BJ (cell line): ENCODE data around the gene CCL5. TPM values are rescaled to one million over a fixed set of nuclear protein-coding genes. Genes with fewer than 3 reads are reported as not detected.

Source experiments
- CTCF ChIA-PET: fragments of 350-600 bp; formaldehyde crosslinking; extraction: SDS; loops from one replicate; lab custom pipeline; 2021; ENCODE audit warnings: antibody characterized with exemption, inconsistent platforms; lab: Yijun Ruan, JAX
- POLR2A ChIA-PET: fragments of 300-600 bp; sonication (Branson Sonifier 250); formaldehyde crosslinking; extraction: SDS; loops from one replicate; lab custom pipeline; 2021; ENCODE audit warnings: antibody characterized with exemption; lab: Charles Lee
- DNase-seq: peaks from one replicate; pipeline ENCODE4 v3.0.0-alpha.2; 2011; ENCODE audit warnings: low read depth
- H3K27me3 ChIP-seq: 2 replicates; pipeline ENCODE4 v1.6.0; 2011; ENCODE audit warnings: low read length; ENCODE audit not compliant: control insufficient read depth, insufficient read depth
- H3K36me3 ChIP-seq: 2 replicates; pipeline ENCODE4 v1.5.1; 2011; ENCODE audit warnings: low read length; ENCODE audit not compliant: control insufficient read depth, insufficient read depth
- H3K4me3 ChIP-seq: 2 replicates; pipeline ENCODE4 v1.5.1; 2011; ENCODE audit warnings: low read depth, mild to moderate bottlenecking, control low read depth, low read length
- CTCF ChIP-seq: IDR thresholded peaks from 2 replicates; pipeline ENCODE4 v1.5.1; 2011; ENCODE audit warnings: low read depth, mild to moderate bottlenecking, control low read depth, inconsistent platforms, low read length, moderate library complexity; ENCODE audit not compliant: insufficient read depth
- polyA plus RNA-seq: library from polyadenylated mRNA; depleted of rRNA; stranded (reverse); fragments of >200 nt; gene quantifications from 2 replicates; pipeline ENCODE4 v1.2.3, GENCODE V29; 2011

CCL5 gene
- polyA plus RNA-seq, 1 experiment: 0.16 TPM

DNA sequence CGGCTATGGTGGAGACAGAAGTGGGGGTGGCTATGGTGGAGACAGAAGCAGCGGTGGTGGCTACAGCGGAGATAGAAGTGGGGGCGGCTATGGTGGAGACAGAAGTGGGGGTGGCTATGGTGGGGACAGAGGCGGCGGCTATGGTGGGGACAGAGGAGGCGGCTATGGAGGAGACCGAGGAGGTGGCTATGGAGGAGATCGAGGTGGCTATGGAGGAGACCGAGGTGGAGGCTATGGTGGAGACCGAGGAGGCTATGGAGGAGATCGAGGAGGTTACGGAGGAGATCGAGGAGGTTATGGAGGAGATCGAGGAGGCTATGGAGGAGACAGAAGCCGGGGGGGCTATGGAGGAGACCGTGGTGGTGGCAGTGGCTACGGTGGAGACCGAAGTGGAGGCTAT is 35.6 kb downstream of the CCL5 start:
- TF ChIP-seq CTCF: no peak
- Histone ChIP-seq H3K36me3 (peaks cover 22% of the 10 kb centered on the region), H3K27me3 (no peaks in the 10 kb centered on the region), H3K4me3 (no peak overlapping the region)
- DNase-seq: no peak
- CTCF ChIA-PET: no interaction called here
- POLR2A ChIA-PET: no interaction called here

GRCh38 chr17:35843698-35844097 is 36.5 kb downstream of the CCL5 start:
- H3K4me3 ChIP-seq: no peak overlapping the region
- ChIA-PET CTCF (no interaction called here), POLR2A (no interaction called here)
- peaks cover 22% of the 10 kb centered on the region for H3K36me3 ChIP-seq
- H3K27me3 ChIP-seq: no peaks in the 10 kb centered on the region
- DNase-seq: no peak
- no peak for TF ChIP-seq CTCF

DNA sequence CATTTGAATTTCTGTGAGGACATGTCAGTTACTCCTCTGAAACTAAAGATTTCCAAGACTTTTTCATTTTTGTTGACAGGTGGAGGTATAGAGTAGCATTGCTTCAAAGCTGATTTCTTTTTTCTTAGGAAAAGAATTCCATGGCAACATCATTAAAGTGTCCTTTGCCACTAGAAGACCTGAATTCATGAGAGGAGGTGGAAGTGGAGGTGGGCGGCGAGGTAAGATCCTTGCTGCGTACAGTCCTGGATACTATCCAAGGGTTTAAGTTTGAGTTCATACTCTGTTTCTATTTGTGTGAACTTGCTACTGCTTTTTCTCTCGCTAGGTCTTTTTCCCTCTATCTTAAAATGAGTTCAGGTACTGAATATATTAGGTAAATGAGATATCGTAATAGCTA is 37.9 kb downstream of the CCL5 start:
- ChIA-PET POLR2A (interaction anchor here (1.1 kb wide), 1 partner anchor 48 kb away, joined by 32 read pairs; no protein-coding TSS in a partner anchor), CTCF (interaction anchor here (0.6 to 1.6 kb wide), 3 partner anchors 8 to 41 kb away, joined by 3 to 5 read pairs (median 4); no protein-coding TSS in a partner anchor)
- peaks cover 22% of the 10 kb centered on the region for H3K36me3 ChIP-seq
- no peak for DNase-seq
- H3K27me3 ChIP-seq: no peaks in the 10 kb centered on the region
- no peak overlapping the region for H3K4me3 ChIP-seq
- TF ChIP-seq CTCF: no peak

GRCh38 chr17:35841505-35841904 is 38.7 kb downstream of the CCL5 start:
- no peak overlapping the region for H3K4me3 ChIP-seq
- no peaks in the 10 kb centered on the region for H3K27me3 ChIP-seq
- ChIA-PET POLR2A (interaction anchor here (0.6 to 1.1 kb wide), 2 partner anchors 8 to 49 kb away, joined by 7 to 32 read pairs; no protein-coding TSS in a partner anchor), CTCF (interaction anchor here (0.6 to 1.6 kb wide), 2 partner anchors 8 to 78 kb away, joined by 3 to 5 read pairs; no protein-coding TSS in a partner anchor)
- H3K36me3 ChIP-seq: peaks cover 24% of the 10 kb centered on the region
- no peak for DNase-seq
- TF ChIP-seq CTCF: no peak

DNA sequence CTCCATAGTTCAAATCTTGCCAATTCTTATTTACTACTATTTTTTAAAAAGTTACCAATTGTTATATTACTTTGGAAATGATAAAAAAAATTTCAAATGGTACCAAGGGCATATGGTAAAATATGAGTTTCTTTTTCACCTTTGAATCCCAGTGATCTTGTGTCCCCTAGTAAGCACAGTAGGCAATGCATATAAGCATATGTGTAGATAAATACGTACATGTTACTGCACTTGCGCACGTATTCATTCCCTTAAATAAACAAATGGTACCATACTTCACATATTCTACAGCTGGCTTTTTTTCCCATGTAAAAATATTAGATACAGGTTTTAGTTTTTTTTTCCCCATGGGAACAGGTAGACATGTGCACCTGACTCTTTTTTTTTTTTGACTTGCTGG is 39.1 kb downstream of the CCL5 start:
- no peak for TF ChIP-seq CTCF
- ChIA-PET POLR2A (interaction anchor here (0.6 to 1.1 kb wide), 2 partner anchors 7 to 49 kb away, joined by 7 to 32 read pairs; no protein-coding TSS in a partner anchor), CTCF (interaction anchor here (0.6 to 1.6 kb wide), 2 partner anchors 9 to 78 kb away, joined by 3 to 5 read pairs; no protein-coding TSS in a partner anchor)
- Histone ChIP-seq H3K4me3 (no peak overlapping the region), H3K27me3 (no peaks in the 10 kb centered on the region), H3K36me3 (peaks cover 24% of the 10 kb centered on the region)
- no peak for DNase-seq
